ENCODE results near the gene GHR. TPM values are rescaled to one million over a fixed set of nuclear protein-coding genes. Genes with fewer than 3 reads are reported as not detected.

The GHR gene
- total RNA-seq, 1 donor from 2014 or later, result not detected

- H3K27me3 Mint-ChIP-seq (ENCODE audit: insufficient read depth), result no peaks in the 10 kb centered on the region
- no peak overlapping the region for H3K27ac Mint-ChIP-seq
- no peaks in the 10 kb centered on the region for H3K9me3 Mint-ChIP-seq
- no peaks in the 10 kb centered on the region for H3K36me3 Mint-ChIP-seq (ENCODE audit: low read depth)
- no peaks in the 10 kb centered on the region for H3K4me1 Mint-ChIP-seq (ENCODE audit: low read depth)
- no peak for DNase-seq (ENCODE audit: low spot score)
- H3K4me3 Mint-ChIP-seq, result no peak overlapping the region
- intact Hi-C loops (cut with micrococcal nuclease), result no loop called here
Observed at GRCh38 chr5:42526179-42526578, 102.9 kb downstream of the GHR start.

GRCh38 chr5:42531611-42532010, 108.4 kb downstream of the GHR start:
- H3K27ac Mint-ChIP-seq, result no peak overlapping the region
- intact Hi-C loops (cut with micrococcal nuclease), result no loop called here
- no peak for DNase-seq (ENCODE audit: low spot score)
- no peaks in the 10 kb centered on the region for H3K9me3 Mint-ChIP-seq
- H3K36me3 Mint-ChIP-seq (ENCODE audit: low read depth), result no peaks in the 10 kb centered on the region
- H3K4me3 Mint-ChIP-seq, result no peak overlapping the region
- H3K4me1 Mint-ChIP-seq (ENCODE audit: low read depth), result no peaks in the 10 kb centered on the region
- H3K27me3 Mint-ChIP-seq (ENCODE audit: insufficient read depth), result no peaks in the 10 kb centered on the region

GRCh38 chr5:42542106-42542505, 118.9 kb downstream of the GHR start:
- intact Hi-C loops (cut with micrococcal nuclease), result no loop called here
- no peaks in the 10 kb centered on the region for H3K4me1 Mint-ChIP-seq (ENCODE audit: low read depth)
- H3K9me3 Mint-ChIP-seq, result peaks cover 7% of the 10 kb centered on the region
- H3K36me3 Mint-ChIP-seq (ENCODE audit: low read depth), result no peaks in the 10 kb centered on the region
- H3K4me3 Mint-ChIP-seq, result no peak overlapping the region
- H3K27ac Mint-ChIP-seq, result no peak overlapping the region
- no peak for DNase-seq (ENCODE audit: low spot score)
- H3K27me3 Mint-ChIP-seq (ENCODE audit: insufficient read depth), result peaks cover 4% of the 10 kb centered on the region

GRCh38 chr5:42543774-42544173, 120.5 kb downstream of the GHR start:
- no peak overlapping the region for H3K27ac Mint-ChIP-seq
- no peaks in the 10 kb centered on the region for H3K4me1 Mint-ChIP-seq (ENCODE audit: low read depth)
- no peak for DNase-seq (ENCODE audit: low spot score)
- H3K9me3 Mint-ChIP-seq, result peaks cover 7% of the 10 kb centered on the region
- H3K27me3 Mint-ChIP-seq (ENCODE audit: insufficient read depth), result peaks cover 2% of the 10 kb centered on the region
- intact Hi-C loops (cut with micrococcal nuclease), result no loop called here
- no peaks in the 10 kb centered on the region for H3K36me3 Mint-ChIP-seq (ENCODE audit: low read depth)
- H3K4me3 Mint-ChIP-seq, result no peak overlapping the region

GRCh38 chr5:42545038-42545437, 121.8 kb downstream of the GHR start:
- intact Hi-C loops (cut with micrococcal nuclease), result no loop called here
- Mint-ChIP-seq H3K36me3 (ENCODE audit: low read depth) (no peaks in the 10 kb centered on the region), H3K4me1 (ENCODE audit: low read depth) (no peaks in the 10 kb centered on the region), H3K9me3 (peaks cover 6% of the 10 kb centered on the region), H3K4me3 (no peak overlapping the region), H3K27ac (no peak overlapping the region), H3K27me3 (ENCODE audit: insufficient read depth) (peaks cover 2% of the 10 kb centered on the region)
- no peak for DNase-seq (ENCODE audit: low spot score)

GRCh38 chr5:42547141-42547540, 123.9 kb downstream of the GHR start:
- intact Hi-C loops (cut with micrococcal nuclease), result no loop called here
- H3K9me3 Mint-ChIP-seq, result no peaks in the 10 kb centered on the region
- no peak for DNase-seq (ENCODE audit: low spot score)
- no peak overlapping the region for H3K27ac Mint-ChIP-seq
- H3K36me3 Mint-ChIP-seq (ENCODE audit: low read depth), result no peaks in the 10 kb centered on the region
- H3K4me1 Mint-ChIP-seq (ENCODE audit: low read depth), result no peaks in the 10 kb centered on the region
- H3K27me3 Mint-ChIP-seq (ENCODE audit: insufficient read depth), result peaks cover 2% of the 10 kb centered on the region
- no peak overlapping the region for H3K4me3 Mint-ChIP-seq

- H3K9me3 Mint-ChIP-seq, result no peaks in the 10 kb centered on the region
- intact Hi-C loops (cut with micrococcal nuclease), result no loop called here
- H3K27me3 Mint-ChIP-seq (ENCODE audit: insufficient read depth), result peaks cover 2% of the 10 kb centered on the region
- no peak overlapping the region for H3K4me3 Mint-ChIP-seq
- no peaks in the 10 kb centered on the region for H3K36me3 Mint-ChIP-seq (ENCODE audit: low read depth)
- no peak overlapping the region for H3K27ac Mint-ChIP-seq
- no peaks in the 10 kb centered on the region for H3K4me1 Mint-ChIP-seq (ENCODE audit: low read depth)
- no peak for DNase-seq (ENCODE audit: low spot score)
Observed at GRCh38 chr5:42547894-42548293, 124.7 kb downstream of the GHR start.

- intact Hi-C loops (cut with micrococcal nuclease), result no loop called here
- Mint-ChIP-seq H3K36me3 (ENCODE audit: low read depth) (no peaks in the 10 kb centered on the region), H3K4me1 (ENCODE audit: low read depth) (no peaks in the 10 kb centered on the region), H3K27me3 (ENCODE audit: insufficient read depth) (peaks cover 2% of the 10 kb centered on the region), H3K9me3 (no peaks in the 10 kb centered on the region), H3K27ac (no peak overlapping the region), H3K4me3 (no peak overlapping the region)
- DNase-seq (ENCODE audit: low spot score), result no peak
Observed at GRCh38 chr5:42552597-42552996, 129.4 kb downstream of the GHR start.

- H3K9me3 Mint-ChIP-seq, result no peaks in the 10 kb centered on the region
- no peak for DNase-seq (ENCODE audit: low spot score)
- H3K36me3 Mint-ChIP-seq (ENCODE audit: low read depth), result no peaks in the 10 kb centered on the region
- H3K27ac Mint-ChIP-seq, result no peak overlapping the region
- H3K27me3 Mint-ChIP-seq (ENCODE audit: insufficient read depth), result peaks cover 5% of the 10 kb centered on the region
- H3K4me1 Mint-ChIP-seq (ENCODE audit: low read depth), result no peaks in the 10 kb centered on the region
- no peak overlapping the region for H3K4me3 Mint-ChIP-seq
- intact Hi-C loops (cut with micrococcal nuclease), result no loop called here
Observed at GRCh38 chr5:42553461-42553860, 130.2 kb downstream of the GHR start.

GRCh38 chr5:42555010-42555409, 131.8 kb downstream of the GHR start:
- no peaks in the 10 kb centered on the region for H3K4me1 Mint-ChIP-seq (ENCODE audit: low read depth)
- peaks cover 3% of the 10 kb centered on the region for H3K27me3 Mint-ChIP-seq (ENCODE audit: insufficient read depth)
- no peak overlapping the region for H3K4me3 Mint-ChIP-seq
- no peak for DNase-seq (ENCODE audit: low spot score)
- no peak overlapping the region for H3K27ac Mint-ChIP-seq
- H3K9me3 Mint-ChIP-seq, result no peaks in the 10 kb centered on the region
- H3K36me3 Mint-ChIP-seq (ENCODE audit: low read depth), result no peaks in the 10 kb centered on the region
- intact Hi-C loops (cut with micrococcal nuclease), result no loop called here

- Mint-ChIP-seq H3K27ac (no peak overlapping the region), H3K27me3 (ENCODE audit: insufficient read depth) (peaks cover 3% of the 10 kb centered on the region), H3K36me3 (ENCODE audit: low read depth) (no peaks in the 10 kb centered on the region), H3K4me1 (ENCODE audit: low read depth) (no peaks in the 10 kb centered on the region), H3K9me3 (no peaks in the 10 kb centered on the region), H3K4me3 (no peak overlapping the region)
- no peak for DNase-seq (ENCODE audit: low spot score)
- intact Hi-C loops (cut with micrococcal nuclease), result no loop called here
Observed at GRCh38 chr5:42555797-42556196, 132.6 kb downstream of the GHR start.

GRCh38 chr5:42557689-42558088, 134.4 kb downstream of the GHR start:
- DNase-seq (ENCODE audit: low spot score), result no peak
- H3K36me3 Mint-ChIP-seq (ENCODE audit: low read depth), result no peaks in the 10 kb centered on the region
- H3K4me3 Mint-ChIP-seq, result no peak overlapping the region
- no peak overlapping the region for H3K27ac Mint-ChIP-seq
- H3K9me3 Mint-ChIP-seq, result no peaks in the 10 kb centered on the region
- intact Hi-C loops (cut with micrococcal nuclease), result no loop called here
- peaks cover 7% of the 10 kb centered on the region for H3K27me3 Mint-ChIP-seq (ENCODE audit: insufficient read depth)
- H3K4me1 Mint-ChIP-seq (ENCODE audit: low read depth), result no peaks in the 10 kb centered on the region

- no peak overlapping the region for H3K4me3 Mint-ChIP-seq
- H3K27me3 Mint-ChIP-seq (ENCODE audit: insufficient read depth), result peaks cover 7% of the 10 kb centered on the region
- H3K27ac Mint-ChIP-seq, result no peak overlapping the region
- H3K4me1 Mint-ChIP-seq (ENCODE audit: low read depth), result no peaks in the 10 kb centered on the region
- DNase-seq (ENCODE audit: low spot score), result no peak
- H3K36me3 Mint-ChIP-seq (ENCODE audit: low read depth), result no peaks in the 10 kb centered on the region
- H3K9me3 Mint-ChIP-seq, result no peaks in the 10 kb centered on the region
- intact Hi-C loops (cut with micrococcal nuclease), result no loop called here
Observed at GRCh38 chr5:42561656-42562055, 138.4 kb downstream of the GHR start.

- H3K4me1 Mint-ChIP-seq (ENCODE audit: low read depth), result no peaks in the 10 kb centered on the region
- no peak overlapping the region for H3K4me3 Mint-ChIP-seq
- intact Hi-C loops (cut with micrococcal nuclease), result no loop called here
- no peak for DNase-seq (ENCODE audit: low spot score)
- H3K9me3 Mint-ChIP-seq, result no peaks in the 10 kb centered on the region
- no peaks in the 10 kb centered on the region for H3K36me3 Mint-ChIP-seq (ENCODE audit: low read depth)
- H3K27ac Mint-ChIP-seq, result no peak overlapping the region
- H3K27me3 Mint-ChIP-seq (ENCODE audit: insufficient read depth), result peaks cover 12% of the 10 kb centered on the region
Observed at GRCh38 chr5:42564689-42565356, 141.6 kb downstream of the GHR start.
